Measurements from ENCODE around the gene SSBP2.
"Not testable (repeated sequence)": the region's sequence is repeated elsewhere in the genome, so short reads cannot be mapped to it uniquely, and the experiment has no call there.

SSBP2 gene

DNA sequence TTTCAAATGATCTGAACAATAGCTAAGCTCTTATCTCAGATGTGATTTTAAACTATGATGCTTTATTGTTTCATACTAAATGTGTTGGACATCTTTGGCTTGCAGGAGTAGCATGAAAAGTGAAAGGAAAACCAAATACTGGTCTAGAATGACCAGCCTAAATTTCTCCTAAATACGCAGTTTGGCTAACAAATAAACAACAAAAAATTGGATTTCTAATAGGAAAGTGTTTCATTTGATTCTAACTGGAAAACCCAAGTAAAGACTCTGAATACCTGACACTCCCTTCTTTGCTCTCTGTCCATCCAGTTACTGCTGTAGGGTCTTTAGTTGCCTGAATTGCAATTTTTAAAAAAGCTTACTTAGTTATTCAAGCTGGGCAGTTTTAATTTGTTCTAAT, 245.2 kb downstream of the SSBP2 start:
- no peak for ATAC-seq (replicated peaks)
- Mint-ChIP-seq H3K36me3 (ENCODE audit: insufficient read depth) (no peaks in the 10 kb centered on the region), H3K4me1 (ENCODE audit: low read depth in 2 of 2) (no peaks in the 10 kb centered on the region), H3K4me3 (no peak overlapping the region), H3K9me3 (peaks cover 0 to 2% of the 10 kb centered on the region in 2 donors), H3K27ac (no peak overlapping the region), H3K27me3 (no peaks in the 10 kb centered on the region)
- DNase-seq: no peak

DNA sequence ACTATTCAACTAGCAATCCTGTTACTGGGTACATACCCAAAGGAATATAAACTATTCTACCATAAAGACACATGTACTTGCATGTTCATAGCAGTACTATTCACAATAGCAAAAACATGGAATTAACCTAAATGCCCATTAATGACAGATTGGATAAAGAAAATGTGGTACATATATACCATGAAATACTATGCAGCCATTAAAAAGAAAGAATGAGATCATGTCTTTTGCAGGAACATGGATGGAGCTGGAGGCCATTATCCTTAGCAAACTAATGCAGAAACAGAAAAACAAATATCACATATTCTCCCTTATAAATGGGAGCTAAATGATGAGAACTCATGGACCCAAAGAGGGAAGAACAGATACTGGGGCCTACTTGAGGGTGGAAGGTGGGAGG, 247.3 kb downstream of the SSBP2 start:
- DNase-seq; H3K4me3 Mint-ChIP-seq; H3K9me3 Mint-ChIP-seq; H3K27ac Mint-ChIP-seq; H3K36me3 Mint-ChIP-seq (ENCODE audit: insufficient read depth); H3K27me3 Mint-ChIP-seq; ATAC-seq (replicated peaks); H3K4me1 Mint-ChIP-seq (ENCODE audit: low read depth in 2 of 2): not testable (repeated sequence)

DNA sequence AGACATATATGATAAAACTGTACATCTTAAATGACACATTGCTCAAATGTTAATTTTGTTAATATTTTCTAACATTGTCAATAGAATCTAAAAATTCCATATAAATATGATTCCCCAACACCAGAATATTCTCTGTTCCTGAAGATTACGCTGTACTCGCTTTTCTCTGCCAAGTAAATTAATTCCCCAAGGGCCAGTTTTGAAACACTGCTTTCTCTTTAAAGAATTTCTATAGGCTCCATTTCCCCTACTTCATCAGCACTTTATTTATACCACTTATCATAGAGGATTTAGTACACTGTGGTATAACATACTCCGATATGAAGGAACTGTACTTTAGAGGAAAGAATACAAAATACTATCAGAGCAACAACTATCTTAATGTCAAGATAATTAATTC, 255.6 kb downstream of the SSBP2 start:
- DNase-seq (no peak), ATAC-seq (replicated peaks) (no peak)
- H3K27ac Mint-ChIP-seq: no peak overlapping the region
- H3K9me3 Mint-ChIP-seq: no peaks in the 10 kb centered on the region
- no peaks in the 10 kb centered on the region for H3K36me3 Mint-ChIP-seq (ENCODE audit: insufficient read depth)
- no peaks in the 10 kb centered on the region for H3K27me3 Mint-ChIP-seq
- H3K4me3 Mint-ChIP-seq: no peak overlapping the region
- no peaks in the 10 kb centered on the region for H3K4me1 Mint-ChIP-seq (ENCODE audit: low read depth in 2 of 2)

DNA sequence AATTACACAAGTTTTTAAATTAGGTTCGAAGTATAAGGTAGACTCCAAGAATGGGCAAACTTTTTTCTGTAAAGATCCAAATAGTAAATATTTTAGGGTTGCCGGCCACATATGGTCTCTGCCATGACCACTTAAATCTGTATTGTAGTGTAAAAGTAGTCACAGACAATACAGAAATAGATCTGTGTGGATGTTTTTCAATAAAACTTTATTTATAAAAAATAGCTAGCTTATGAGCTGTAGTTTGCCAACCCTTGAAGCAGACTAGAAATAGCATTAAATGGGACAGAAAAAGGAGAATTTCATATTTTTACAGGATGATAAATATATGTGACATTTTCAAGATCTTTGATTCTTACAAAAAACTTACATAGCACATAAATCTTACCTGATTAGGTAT, 262.0 kb downstream of the SSBP2 start:
- Mint-ChIP-seq H3K4me3 (no peak overlapping the region), H3K27ac (no peak overlapping the region), H3K4me1 (ENCODE audit: low read depth in 2 of 2) (no peaks in the 10 kb centered on the region), H3K36me3 (ENCODE audit: insufficient read depth) (no peaks in the 10 kb centered on the region), H3K27me3 (no peaks in the 10 kb centered on the region), H3K9me3 (no peaks in the 10 kb centered on the region)
- no peak for DNase-seq
- ATAC-seq (replicated peaks): no peak

- ATAC-seq (replicated peaks) (no peak), DNase-seq (no peak)
- Mint-ChIP-seq H3K4me1 (ENCODE audit: low read depth in 2 of 2) (no peaks in the 10 kb centered on the region), H3K9me3 (no peaks in the 10 kb centered on the region), H3K36me3 (ENCODE audit: insufficient read depth) (peaks cover 3% of the 10 kb centered on the region), H3K4me3 (no peak overlapping the region), H3K27ac (no peak overlapping the region), H3K27me3 (no peaks in the 10 kb centered on the region)
These were observed 264.2 kb downstream of the SSBP2 start for GRCh38 chr5:81486711-81487110.

DNA sequence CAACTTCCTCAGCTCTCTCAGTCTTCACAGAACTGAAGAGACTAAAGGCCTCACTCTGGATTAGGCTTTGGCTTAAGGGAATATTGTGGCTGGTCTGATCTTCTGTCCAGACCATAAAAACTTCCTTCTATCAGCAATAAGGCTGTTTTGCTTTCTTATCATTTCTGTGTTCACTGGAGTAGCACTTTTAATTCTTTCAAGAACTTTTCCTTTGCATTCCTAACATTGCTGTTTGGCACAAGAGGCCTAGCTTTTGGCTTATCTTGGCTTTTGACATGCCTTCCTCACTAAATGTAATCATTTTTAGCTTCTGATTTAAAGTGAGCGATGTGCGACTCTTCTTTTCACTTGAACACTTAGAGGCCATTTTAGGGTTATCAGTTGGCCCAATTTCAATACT, 268.3 kb downstream of the SSBP2 start:
- Mint-ChIP-seq H3K9me3 (no peaks in the 10 kb centered on the region), H3K4me1 (ENCODE audit: low read depth in 2 of 2) (no peaks in the 10 kb centered on the region), H3K27me3 (no peaks in the 10 kb centered on the region), H3K36me3 (ENCODE audit: insufficient read depth) (peaks cover 3% of the 10 kb centered on the region), H3K4me3 (no peak overlapping the region), H3K27ac (no peak overlapping the region)
- DNase-seq (no peak), ATAC-seq (replicated peaks) (no peak)

DNA sequence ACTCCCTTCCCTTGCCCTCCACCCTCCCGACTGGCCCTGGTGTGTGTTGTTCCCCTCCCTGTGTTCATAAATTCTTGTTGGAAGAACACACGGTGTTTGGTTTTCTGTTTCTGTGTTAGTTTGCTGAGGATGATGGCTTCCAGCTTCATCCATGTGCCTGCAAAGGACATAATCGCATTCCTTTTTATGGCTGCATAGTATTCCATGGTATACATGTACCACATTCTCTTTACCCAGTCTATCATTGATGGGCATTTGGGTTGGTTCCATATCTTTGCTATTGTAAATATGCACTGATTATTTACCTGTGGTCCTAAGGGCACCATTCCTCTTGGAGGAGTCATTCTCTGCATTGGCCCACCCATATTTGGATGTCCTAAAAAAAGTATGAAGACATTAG, 277.5 kb downstream of the SSBP2 start:
- not testable (repeated sequence) for H3K4me1 Mint-ChIP-seq (ENCODE audit: low read depth in 2 of 2); DNase-seq; H3K27ac Mint-ChIP-seq; H3K36me3 Mint-ChIP-seq (ENCODE audit: insufficient read depth); ATAC-seq (replicated peaks); H3K9me3 Mint-ChIP-seq; H3K27me3 Mint-ChIP-seq; H3K4me3 Mint-ChIP-seq

- ATAC-seq (replicated peaks) (no peak), DNase-seq (no peak)
- no peaks in the 10 kb centered on the region for H3K9me3 Mint-ChIP-seq
- peaks cover 4% of the 10 kb centered on the region for H3K36me3 Mint-ChIP-seq (ENCODE audit: insufficient read depth)
- H3K27me3 Mint-ChIP-seq: no peaks in the 10 kb centered on the region
- H3K4me1 Mint-ChIP-seq (ENCODE audit: low read depth in 2 of 2): no peaks in the 10 kb centered on the region
- no peak overlapping the region for H3K27ac Mint-ChIP-seq
- no peak overlapping the region for H3K4me3 Mint-ChIP-seq
These were observed 281.2 kb downstream of the SSBP2 start for GRCh38 chr5:81469676-81470075.

DNA sequence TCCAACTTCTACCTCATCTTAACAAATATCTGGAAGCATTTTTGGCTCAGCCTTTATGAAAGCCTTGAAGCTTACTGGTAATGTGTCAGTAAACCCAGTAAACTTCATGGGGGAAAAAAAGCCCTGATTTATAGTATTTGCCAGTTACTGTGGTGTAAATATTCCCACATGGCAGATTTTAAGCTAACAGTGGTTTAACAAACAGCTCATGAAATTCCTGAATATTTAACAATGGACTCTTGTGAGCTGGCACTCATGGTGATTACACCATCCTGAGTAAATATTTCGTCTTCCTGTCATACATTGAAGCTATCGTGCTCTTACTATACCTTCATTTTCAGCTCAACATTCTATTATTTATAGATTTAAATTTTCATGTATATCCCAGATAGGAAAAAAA, 300.0 kb downstream of the SSBP2 start:
- DNase-seq (no peak), ATAC-seq (replicated peaks) (no peak)
- no peaks in the 10 kb centered on the region for H3K9me3 Mint-ChIP-seq
- no peak overlapping the region for H3K27ac Mint-ChIP-seq
- H3K4me1 Mint-ChIP-seq (ENCODE audit: low read depth in 2 of 2): peaks cover 0 to 4% of the 10 kb centered on the region in 2 donors
- H3K4me3 Mint-ChIP-seq: no peak overlapping the region
- peaks cover 7% of the 10 kb centered on the region for H3K36me3 Mint-ChIP-seq (ENCODE audit: insufficient read depth)
- no peaks in the 10 kb centered on the region for H3K27me3 Mint-ChIP-seq

- Mint-ChIP-seq H3K27ac (no peak overlapping the region), H3K4me1 (ENCODE audit: low read depth in 2 of 2) (no peaks in the 10 kb centered on the region), H3K36me3 (ENCODE audit: insufficient read depth) (no peaks in the 10 kb centered on the region)
These were observed 315.9 kb downstream of the SSBP2 start for GRCh38 chr5:81435023-81435422.

GRCh38 chr5:81429985-81430384, 320.9 kb downstream of the SSBP2 start:
- no peak for ATAC-seq (replicated peaks)

More at GRCh38 chr5:81435023-81435422, 315.9 kb downstream of the SSBP2 start:
- no peaks in the 10 kb centered on the region for H3K9me3 Mint-ChIP-seq
- H3K4me3 Mint-ChIP-seq: no peak overlapping the region
- H3K27me3 Mint-ChIP-seq: no peaks in the 10 kb centered on the region
- DNase-seq (no peak), ATAC-seq (replicated peaks) (no peak)

DNA sequence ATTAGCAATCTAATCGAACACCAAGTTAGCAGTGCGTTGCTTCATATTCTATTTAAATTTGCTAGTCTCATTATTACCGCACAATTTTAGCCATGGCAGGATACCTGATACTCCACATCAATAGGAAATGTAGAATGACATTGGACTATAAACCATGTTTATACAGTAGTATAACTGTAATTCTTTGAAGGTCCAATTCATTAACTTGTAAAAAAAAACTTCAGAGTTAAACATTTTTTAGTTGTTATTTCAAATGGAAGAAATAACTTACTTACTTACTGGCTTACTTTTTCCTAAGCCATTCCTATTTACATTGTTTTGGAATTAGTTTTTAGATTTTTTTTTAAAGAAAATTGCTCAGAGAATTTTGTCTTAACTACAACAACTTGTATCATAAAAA, 321.5 kb downstream of the SSBP2 start:
- Mint-ChIP-seq H3K36me3 (ENCODE audit: insufficient read depth) (peaks cover 4% of the 10 kb centered on the region), H3K27ac (no peak overlapping the region), H3K4me1 (ENCODE audit: low read depth in 2 of 2) (peaks cover 2 to 3% of the 10 kb centered on the region in 2 donors), H3K27me3 (no peaks in the 10 kb centered on the region), H3K4me3 (no peak overlapping the region), H3K9me3 (no peaks in the 10 kb centered on the region)
- ATAC-seq (replicated peaks) (no peak), DNase-seq (no peak)

More at GRCh38 chr5:81429985-81430384, 320.9 kb downstream of the SSBP2 start:
- no peak for DNase-seq
- Mint-ChIP-seq H3K27me3 (no peaks in the 10 kb centered on the region), H3K4me1 (ENCODE audit: low read depth in 2 of 2) (peaks cover 2 to 3% of the 10 kb centered on the region in 2 donors), H3K27ac (no peak overlapping the region), H3K36me3 (ENCODE audit: insufficient read depth) (peaks cover 4% of the 10 kb centered on the region), H3K9me3 (no peaks in the 10 kb centered on the region), H3K4me3 (no peak overlapping the region)

- no peak overlapping the region for H3K27ac Mint-ChIP-seq
- ATAC-seq (replicated peaks): no peak
These were observed 322.0 kb downstream of the SSBP2 start for GRCh38 chr5:81428861-81429260.

DNA sequence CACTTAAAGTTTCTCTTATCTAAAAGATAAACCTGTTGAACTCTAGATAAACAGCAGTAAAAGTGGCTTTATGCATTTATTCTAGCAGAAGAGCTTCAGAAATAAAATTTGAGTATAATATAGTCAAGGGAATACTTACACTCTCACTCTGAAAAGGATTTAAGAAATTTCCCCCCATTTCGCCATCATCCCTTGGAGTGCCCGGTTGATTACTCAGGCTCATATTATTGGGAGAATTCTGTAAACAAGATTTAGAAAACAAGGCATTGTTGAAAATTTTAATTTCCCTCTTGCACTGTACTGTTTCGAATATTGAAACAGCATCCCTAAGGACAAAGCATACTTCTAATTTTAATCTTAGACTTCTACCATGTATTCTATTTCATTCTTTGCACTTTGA, 322.5 kb downstream of the SSBP2 start:
- ATAC-seq (replicated peaks): no peak
- Mint-ChIP-seq H3K27me3 (no peaks in the 10 kb centered on the region), H3K4me1 (ENCODE audit: low read depth in 2 of 2) (peaks cover 2 to 3% of the 10 kb centered on the region in 2 donors), H3K36me3 (ENCODE audit: insufficient read depth) (peaks cover 4% of the 10 kb centered on the region), H3K9me3 (no peaks in the 10 kb centered on the region), H3K4me3 (no peak overlapping the region), H3K27ac (no peak overlapping the region)
- no peak for DNase-seq

More at GRCh38 chr5:81428861-81429260, 322.0 kb downstream of the SSBP2 start:
- Mint-ChIP-seq H3K4me1 (ENCODE audit: low read depth in 2 of 2) (peaks cover 2 to 3% of the 10 kb centered on the region in 2 donors), H3K4me3 (no peak overlapping the region), H3K9me3 (no peaks in the 10 kb centered on the region), H3K27me3 (no peaks in the 10 kb centered on the region), H3K36me3 (ENCODE audit: insufficient read depth) (peaks cover 4% of the 10 kb centered on the region)
- no peak for DNase-seq

- no peaks in the 10 kb centered on the region for H3K9me3 Mint-ChIP-seq
- no peaks in the 10 kb centered on the region for H3K27me3 Mint-ChIP-seq
- no peak for DNase-seq
- ATAC-seq (replicated peaks): no peak
- H3K4me3 Mint-ChIP-seq: no peak overlapping the region
- peaks cover 2 to 3% of the 10 kb centered on the region in 2 donors for H3K4me1 Mint-ChIP-seq (ENCODE audit: low read depth in 2 of 2)
- peaks cover 4% of the 10 kb centered on the region for H3K36me3 Mint-ChIP-seq (ENCODE audit: insufficient read depth)
- H3K27ac Mint-ChIP-seq: no peak overlapping the region
These were observed 323.3 kb downstream of the SSBP2 start for GRCh38 chr5:81427566-81427965.

Data from effector memory CD8-positive, alpha-beta T cell (primary cell).